Measurements from ENCODE around the gene RBM19.
A peak's percentile ranks its signal among the peaks of the same experiment; 100 is the strongest.

The RBM19 gene

GRCh38 chr12:113932381-113933196 is 33.5 kb downstream of the RBM19 start:
- Histone ChIP-seq H3K9me3 (ENCODE audit: control insufficient read depth, low read length) (no peaks in the 10 kb centered on the region), H3K4me3 (ENCODE audit: insufficient read depth, low read depth, low read length) (no peak overlapping the region), H3K27ac (ENCODE audit: insufficient read depth, low read depth, low read length, poor library complexity, severe bottlenecking) (peak overlapping the region; percentile 97), H3K27me3 (ENCODE audit: control insufficient read depth, insufficient read depth, low read length, poor library complexity, severe bottlenecking) (no peaks in the 10 kb centered on the region), H3K36me3 (ENCODE audit: control insufficient read depth, insufficient read depth, low read length) (peaks cover 5% of the 10 kb centered on the region), H3K4me1 (ENCODE audit: control insufficient read depth, insufficient read depth, low read length) (peaks cover 41% of the 10 kb centered on the region)
- WGBS, 2 experiments: 42 to 52% methylated on average over 14 of the region's 14 CpGs

DNA sequence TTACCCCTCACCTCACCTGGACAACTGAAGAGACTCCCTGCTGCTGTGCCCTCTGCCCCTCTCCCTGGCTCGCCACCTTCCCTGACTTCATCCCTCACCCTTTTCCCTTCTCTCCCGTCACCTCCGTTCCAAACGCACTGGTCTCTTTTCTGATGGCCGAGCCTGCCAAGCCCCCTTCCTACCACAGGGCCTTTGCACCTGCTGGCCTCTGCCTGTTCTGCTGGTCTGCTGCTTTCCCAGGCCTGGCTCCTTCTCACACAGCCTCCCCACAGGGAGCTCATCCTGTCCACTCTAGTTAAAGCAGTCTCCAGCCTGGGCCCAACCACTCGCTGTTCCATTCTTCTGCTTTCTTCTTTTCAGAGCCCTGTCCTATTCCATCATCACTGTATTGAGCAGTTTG is 34.6 kb downstream of the RBM19 start:
- WGBS, 2 experiments: 95 to 96% methylated on average over 6 of the region's 6 CpGs
- H3K9me3 ChIP-seq (ENCODE audit: control insufficient read depth, low read length): no peaks in the 10 kb centered on the region
- no peak overlapping the region for H3K27ac ChIP-seq (ENCODE audit: insufficient read depth, low read depth, low read length, poor library complexity, severe bottlenecking)
- H3K36me3 ChIP-seq (ENCODE audit: control insufficient read depth, insufficient read depth, low read length): peaks cover 5% of the 10 kb centered on the region
- no peaks in the 10 kb centered on the region for H3K27me3 ChIP-seq (ENCODE audit: control insufficient read depth, insufficient read depth, low read length, poor library complexity, severe bottlenecking)
- H3K4me1 ChIP-seq (ENCODE audit: control insufficient read depth, insufficient read depth, low read length): peaks cover 41% of the 10 kb centered on the region
- no peak overlapping the region for H3K4me3 ChIP-seq (ENCODE audit: insufficient read depth, low read depth, low read length)

DNA sequence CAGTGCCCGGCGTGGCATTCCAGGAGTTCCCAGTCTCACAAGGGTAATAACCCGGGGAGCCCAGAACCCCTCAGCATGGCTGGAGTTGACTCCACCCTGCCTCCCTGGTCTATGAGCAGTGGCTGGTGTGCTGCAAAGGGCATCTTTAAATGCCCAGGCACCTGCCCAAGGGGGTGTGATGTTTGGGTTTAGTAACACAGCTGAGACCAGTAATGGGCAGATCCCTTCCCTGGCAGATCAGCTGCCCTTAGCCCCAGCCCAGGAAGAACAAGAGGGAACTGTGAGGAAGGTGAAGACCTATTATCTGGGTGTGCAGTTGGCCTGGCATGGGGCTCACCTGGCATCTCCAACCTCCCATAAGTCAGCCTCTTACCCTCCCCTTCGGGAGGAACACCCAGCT is 35.9 kb downstream of the RBM19 start:
- Histone ChIP-seq H3K36me3 (ENCODE audit: control insufficient read depth, insufficient read depth, low read length) (peaks cover 5% of the 10 kb centered on the region), H3K4me3 (ENCODE audit: insufficient read depth, low read depth, low read length) (no peak overlapping the region), H3K4me1 (ENCODE audit: control insufficient read depth, insufficient read depth, low read length) (peaks cover 41% of the 10 kb centered on the region), H3K9me3 (ENCODE audit: control insufficient read depth, low read length) (no peaks in the 10 kb centered on the region), H3K27ac (ENCODE audit: insufficient read depth, low read depth, low read length, poor library complexity, severe bottlenecking) (no peak overlapping the region), H3K27me3 (ENCODE audit: control insufficient read depth, insufficient read depth, low read length, poor library complexity, severe bottlenecking) (no peaks in the 10 kb centered on the region)
- WGBS, 2 experiments: 93 to 94% methylated on average over 4 of the region's 4 CpGs

GRCh38 chr12:113929312-113929989 is 36.7 kb downstream of the RBM19 start:
- peaks cover 4% of the 10 kb centered on the region for H3K36me3 ChIP-seq (ENCODE audit: control insufficient read depth, insufficient read depth, low read length)
- 52 to 56% methylated on average over 5 of the region's 5 CpGs for WGBS, 2 experiments

DNA sequence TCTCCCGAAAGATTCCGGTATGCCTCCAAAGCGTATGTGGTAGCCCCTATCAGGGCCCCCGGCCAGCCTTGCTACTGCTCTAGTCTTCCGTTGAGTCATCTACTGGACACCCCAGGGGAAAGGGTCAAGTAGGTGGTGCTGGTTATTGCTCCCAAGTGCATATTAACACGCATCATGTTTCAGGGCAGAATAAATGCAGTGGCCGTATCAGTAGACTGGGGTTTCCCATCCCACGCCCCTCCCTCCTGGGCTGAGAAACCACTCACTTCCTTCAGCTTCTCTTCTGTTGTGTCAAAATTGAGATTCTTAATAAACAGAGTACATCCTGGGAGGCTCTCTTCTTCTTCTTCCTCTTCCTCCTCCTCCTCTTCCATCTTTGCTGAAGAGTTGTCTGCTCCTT is 39.3 kb downstream of the RBM19 start:
- WGBS, 2 experiments: 96 to 98% methylated on average over 8 of the region's 8 CpGs
- Histone ChIP-seq H3K27me3 (ENCODE audit: control insufficient read depth, insufficient read depth, low read length, poor library complexity, severe bottlenecking) (no peaks in the 10 kb centered on the region), H3K4me3 (ENCODE audit: insufficient read depth, low read depth, low read length) (no peak overlapping the region), H3K4me1 (ENCODE audit: control insufficient read depth, insufficient read depth, low read length) (peaks cover 21% of the 10 kb centered on the region), H3K36me3 (ENCODE audit: control insufficient read depth, insufficient read depth, low read length) (peaks cover 12% of the 10 kb centered on the region), H3K9me3 (ENCODE audit: control insufficient read depth, low read length) (no peaks in the 10 kb centered on the region), H3K27ac (ENCODE audit: insufficient read depth, low read depth, low read length, poor library complexity, severe bottlenecking) (no peak overlapping the region)

More at GRCh38 chr12:113929312-113929989, 36.7 kb downstream of the RBM19 start:
- H3K4me1 ChIP-seq (ENCODE audit: control insufficient read depth, insufficient read depth, low read length): peaks cover 41% of the 10 kb centered on the region
- no peaks in the 10 kb centered on the region for H3K27me3 ChIP-seq (ENCODE audit: control insufficient read depth, insufficient read depth, low read length, poor library complexity, severe bottlenecking)
- no peak overlapping the region for H3K27ac ChIP-seq (ENCODE audit: insufficient read depth, low read depth, low read length, poor library complexity, severe bottlenecking)
- no peak overlapping the region for H3K4me3 ChIP-seq (ENCODE audit: insufficient read depth, low read depth, low read length)
- no peaks in the 10 kb centered on the region for H3K9me3 ChIP-seq (ENCODE audit: control insufficient read depth, low read length)

GRCh38 chr12:113924341-113924740 is 41.8 kb downstream of the RBM19 start:
- Histone ChIP-seq H3K9me3 (ENCODE audit: control insufficient read depth, low read length) (no peaks in the 10 kb centered on the region), H3K36me3 (ENCODE audit: control insufficient read depth, insufficient read depth, low read length) (peaks cover 12% of the 10 kb centered on the region), H3K27me3 (ENCODE audit: control insufficient read depth, insufficient read depth, low read length, poor library complexity, severe bottlenecking) (no peaks in the 10 kb centered on the region), H3K4me3 (ENCODE audit: insufficient read depth, low read depth, low read length) (no peak overlapping the region), H3K27ac (ENCODE audit: insufficient read depth, low read depth, low read length, poor library complexity, severe bottlenecking) (no peak overlapping the region), H3K4me1 (ENCODE audit: control insufficient read depth, insufficient read depth, low read length) (peaks cover 10% of the 10 kb centered on the region)
- WGBS, 2 experiments: 66 to 68% methylated on average over 4 of the region's 4 CpGs

DNA sequence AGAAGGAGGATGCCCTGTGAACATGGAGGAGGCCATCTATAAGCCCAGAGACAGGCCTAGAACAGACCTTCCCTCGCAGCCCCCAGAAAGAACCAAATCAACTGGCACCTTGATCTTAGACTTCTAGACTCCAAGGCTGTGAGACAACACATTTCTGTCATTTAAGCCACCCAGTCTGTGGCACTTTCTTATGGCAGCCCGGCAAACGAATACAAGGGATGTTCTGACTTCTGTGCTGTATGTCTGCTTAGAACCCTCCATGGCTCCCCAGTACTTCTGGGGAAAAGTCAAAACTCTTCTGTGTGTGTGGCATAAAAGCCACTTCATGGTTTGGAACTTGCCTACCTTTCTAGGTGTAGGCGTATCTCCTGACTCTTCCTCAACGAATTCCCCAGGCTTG is 42.9 kb downstream of the RBM19 start:
- Histone ChIP-seq H3K4me3 (ENCODE audit: insufficient read depth, low read depth, low read length) (no peak overlapping the region), H3K27ac (ENCODE audit: insufficient read depth, low read depth, low read length, poor library complexity, severe bottlenecking) (no peak overlapping the region), H3K4me1 (ENCODE audit: control insufficient read depth, insufficient read depth, low read length) (no peaks in the 10 kb centered on the region), H3K36me3 (ENCODE audit: control insufficient read depth, insufficient read depth, low read length) (peaks cover 12% of the 10 kb centered on the region), H3K9me3 (ENCODE audit: control insufficient read depth, low read length) (no peaks in the 10 kb centered on the region), H3K27me3 (ENCODE audit: control insufficient read depth, insufficient read depth, low read length, poor library complexity, severe bottlenecking) (no peaks in the 10 kb centered on the region)
- 95 to 96% methylated on average over 5 of the region's 5 CpGs for WGBS, 2 experiments

GRCh38 chr12:113921430-113921829 is 44.7 kb downstream of the RBM19 start:
- H3K4me3 ChIP-seq (ENCODE audit: insufficient read depth, low read depth, low read length): no peak overlapping the region
- no peak overlapping the region for H3K27ac ChIP-seq (ENCODE audit: insufficient read depth, low read depth, low read length, poor library complexity, severe bottlenecking)
- 96 to 99% methylated on average over 3 of the region's 3 CpGs for WGBS, 2 experiments
- no peaks in the 10 kb centered on the region for H3K4me1 ChIP-seq (ENCODE audit: control insufficient read depth, insufficient read depth, low read length)
- H3K36me3 ChIP-seq (ENCODE audit: control insufficient read depth, insufficient read depth, low read length): peaks cover 12% of the 10 kb centered on the region
- H3K27me3 ChIP-seq (ENCODE audit: control insufficient read depth, insufficient read depth, low read length, poor library complexity, severe bottlenecking): no peaks in the 10 kb centered on the region
- H3K9me3 ChIP-seq (ENCODE audit: control insufficient read depth, low read length): no peaks in the 10 kb centered on the region

DNA sequence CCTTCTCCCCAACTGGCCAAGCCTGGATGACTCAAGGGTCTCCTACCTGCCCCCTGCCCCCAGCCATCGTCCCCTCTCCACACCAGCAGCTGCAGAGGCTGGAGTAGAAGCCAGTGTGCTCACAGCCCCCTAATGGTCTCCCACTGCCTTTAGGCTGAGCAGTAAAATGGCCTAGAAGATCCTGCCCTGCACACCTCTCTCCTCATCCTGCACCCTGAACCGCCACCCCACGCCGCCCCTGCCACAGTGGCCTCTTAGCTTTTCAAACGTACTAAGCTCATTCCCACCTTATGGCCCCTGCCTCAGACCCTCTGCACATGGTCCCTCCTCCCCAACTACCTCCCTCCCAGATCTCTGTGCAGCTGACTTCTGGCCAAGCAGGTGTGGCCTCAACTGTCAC is 46.3 kb downstream of the RBM19 start:
- 91 to 94% methylated on average over 5 of the region's 5 CpGs for WGBS, 2 experiments
- no peaks in the 10 kb centered on the region for H3K27me3 ChIP-seq (ENCODE audit: control insufficient read depth, insufficient read depth, low read length, poor library complexity, severe bottlenecking)
- no peak overlapping the region for H3K4me3 ChIP-seq (ENCODE audit: insufficient read depth, low read depth, low read length)
- H3K9me3 ChIP-seq (ENCODE audit: control insufficient read depth, low read length): no peaks in the 10 kb centered on the region
- no peaks in the 10 kb centered on the region for H3K4me1 ChIP-seq (ENCODE audit: control insufficient read depth, insufficient read depth, low read length)
- no peak overlapping the region for H3K27ac ChIP-seq (ENCODE audit: insufficient read depth, low read depth, low read length, poor library complexity, severe bottlenecking)
- H3K36me3 ChIP-seq (ENCODE audit: control insufficient read depth, insufficient read depth, low read length): peaks cover 12% of the 10 kb centered on the region

- no peak overlapping the region for H3K4me3 ChIP-seq (ENCODE audit: insufficient read depth, low read depth, low read length)
- no peak overlapping the region for H3K27ac ChIP-seq (ENCODE audit: insufficient read depth, low read depth, low read length, poor library complexity, severe bottlenecking)
- no peaks in the 10 kb centered on the region for H3K9me3 ChIP-seq (ENCODE audit: control insufficient read depth, low read length)
- H3K36me3 ChIP-seq (ENCODE audit: control insufficient read depth, insufficient read depth, low read length): peaks cover 6% of the 10 kb centered on the region
- peaks cover 4% of the 10 kb centered on the region for H3K4me1 ChIP-seq (ENCODE audit: control insufficient read depth, insufficient read depth, low read length)
- no peaks in the 10 kb centered on the region for H3K27me3 ChIP-seq (ENCODE audit: control insufficient read depth, insufficient read depth, low read length, poor library complexity, severe bottlenecking)
- WGBS, 2 experiments: 94 to 95% methylated on average over 13 of the region's 13 CpGs
Observed at GRCh38 chr12:113918306-113918705, 47.8 kb downstream of the RBM19 start.
